ENCODE data around the gene BTBD9. TPM values are rescaled to one million over a fixed set of nuclear protein-coding genes. Genes with fewer than 3 reads are reported as not detected.

BTBD9 gene
- total and polyA plus RNA-seq, 2 donors (not counting 3 experiments of a cell fraction or from before 2014, with no cell fraction given) = 4.9 to 15.0 TPM

DNA sequence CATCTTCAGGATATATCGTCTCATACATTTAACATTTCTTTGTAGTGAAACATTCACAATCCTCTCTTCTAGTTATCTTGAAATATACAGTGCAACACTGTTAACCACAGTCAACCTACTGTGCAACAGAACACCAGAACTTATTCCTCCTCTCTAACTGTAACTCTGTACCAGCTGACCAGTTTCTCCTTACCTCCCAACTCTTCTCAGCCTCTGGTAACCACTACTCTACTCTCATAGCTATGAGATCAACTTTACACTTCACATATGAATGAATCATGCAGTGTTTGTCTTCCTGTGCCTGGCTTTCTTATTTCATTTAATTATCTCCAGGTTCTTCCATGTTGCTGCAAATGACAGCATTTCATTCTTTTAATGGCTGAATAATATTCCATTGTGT, 337.6 kb downstream of the BTBD9 start:
- intact Hi-C loops (cut with micrococcal nuclease) = no loop called here
- FAIRE-seq (no peak), DNase-seq (ENCODE audit: low read depth, low spot score) (no peak)
- H3K9me1 ChIP-seq (replicated peaks; ENCODE audit: control insufficient read depth, extremely low read depth, insufficient read depth, low read length) = no peaks in the 10 kb centered on the region
- H3K4me3 ChIP-seq (replicated peaks in 1 of 3; ENCODE audit: insufficient read depth in 1 of 3, low read depth in 1 of 3, low read length in 3 of 3) = no peak overlapping the region
- CTCF ChIA-PET = no interaction called here
- no peak overlapping the region for H3K27ac ChIP-seq (ENCODE audit: insufficient read depth, low read depth, low read length)
- no peak overlapping the region for H3K9ac ChIP-seq (replicated peaks; ENCODE audit: extremely low read depth, insufficient read depth, low read length)
- dilution Hi-C loops (cut with MboI; ENCODE audit: extremely low pct_ligation_motif_present, low sequenced_read_pairs) = no loop called here
- H3K4me1 ChIP-seq (ENCODE audit: control insufficient read depth, extremely low read depth, insufficient read depth, low read length) = no peaks in the 10 kb centered on the region
- H3K79me2 ChIP-seq (ENCODE audit: control insufficient read depth, insufficient read depth, low read length) = no peaks in the 10 kb centered on the region
- no TSS peak for BruUV-seq (replicated peaks)
- H3K4me2 ChIP-seq (ENCODE audit: insufficient read depth, low read length) = no peak overlapping the region
- no peaks in the 10 kb centered on the region for H3K9me3 ChIP-seq (replicated peaks; ENCODE audit: control insufficient read depth, insufficient read depth, low read length)
- no peaks in the 10 kb centered on the region for H3K36me3 ChIP-seq (ENCODE audit: control insufficient read depth in 2 of 2, extremely low read depth in 1 of 2, insufficient read depth in 2 of 2, low read length in 2 of 2)
- H2AFZ ChIP-seq (ENCODE audit: low read depth, low read length) = no peak overlapping the region
- H3K27me3 ChIP-seq (ENCODE audit: control insufficient read depth in 2 of 2, insufficient read depth in 2 of 2, low read length in 2 of 2) = no peaks in the 10 kb centered on the region
- POLR2A ChIA-PET = no interaction called here
- TF ChIP-seq FOS (IDR thresholded peaks at IDR 0.05; ENCODE audit: borderline replicate concordance, insufficient read depth, low read length) = peak; percentile 4
- TF ChIP-seq, protein P1, sequence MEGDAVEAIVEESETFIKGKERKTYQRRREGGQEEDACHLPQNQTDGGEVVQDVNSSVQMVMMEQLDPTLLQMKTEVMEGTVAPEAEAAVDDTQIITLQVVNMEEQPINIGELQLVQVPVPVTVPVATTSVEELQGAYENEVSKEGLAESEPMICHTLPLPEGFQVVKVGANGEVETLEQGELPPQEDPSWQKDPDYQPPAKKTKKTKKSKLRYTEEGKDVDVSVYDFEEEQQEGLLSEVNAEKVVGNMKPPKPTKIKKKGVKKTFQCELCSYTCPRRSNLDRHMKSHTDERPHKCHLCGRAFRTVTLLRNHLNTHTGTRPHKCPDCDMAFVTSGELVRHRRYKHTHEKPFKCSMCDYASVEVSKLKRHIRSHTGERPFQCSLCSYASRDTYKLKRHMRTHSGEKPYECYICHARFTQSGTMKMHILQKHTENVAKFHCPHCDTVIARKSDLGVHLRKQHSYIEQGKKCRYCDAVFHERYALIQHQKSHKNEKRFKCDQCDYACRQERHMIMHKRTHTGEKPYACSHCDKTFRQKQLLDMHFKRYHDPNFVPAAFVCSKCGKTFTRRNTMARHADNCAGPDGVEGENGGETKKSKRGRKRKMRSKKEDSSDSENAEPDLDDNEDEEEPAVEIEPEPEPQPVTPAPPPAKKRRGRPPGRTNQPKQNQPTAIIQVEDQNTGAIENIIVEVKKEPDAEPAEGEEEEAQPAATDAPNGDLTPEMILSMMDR (IDR thresholded peaks at IDR 0.05; ENCODE audit: extremely low read depth in 1 of 2, insufficient read depth in 1 of 2, low read depth in 1 of 2, low read length in 2 of 2) = no peak
- H4K20me1 ChIP-seq (replicated peaks; ENCODE audit: control insufficient read depth, extremely low read depth, insufficient read depth, low read length) = no peaks in the 10 kb centered on the region

DNA sequence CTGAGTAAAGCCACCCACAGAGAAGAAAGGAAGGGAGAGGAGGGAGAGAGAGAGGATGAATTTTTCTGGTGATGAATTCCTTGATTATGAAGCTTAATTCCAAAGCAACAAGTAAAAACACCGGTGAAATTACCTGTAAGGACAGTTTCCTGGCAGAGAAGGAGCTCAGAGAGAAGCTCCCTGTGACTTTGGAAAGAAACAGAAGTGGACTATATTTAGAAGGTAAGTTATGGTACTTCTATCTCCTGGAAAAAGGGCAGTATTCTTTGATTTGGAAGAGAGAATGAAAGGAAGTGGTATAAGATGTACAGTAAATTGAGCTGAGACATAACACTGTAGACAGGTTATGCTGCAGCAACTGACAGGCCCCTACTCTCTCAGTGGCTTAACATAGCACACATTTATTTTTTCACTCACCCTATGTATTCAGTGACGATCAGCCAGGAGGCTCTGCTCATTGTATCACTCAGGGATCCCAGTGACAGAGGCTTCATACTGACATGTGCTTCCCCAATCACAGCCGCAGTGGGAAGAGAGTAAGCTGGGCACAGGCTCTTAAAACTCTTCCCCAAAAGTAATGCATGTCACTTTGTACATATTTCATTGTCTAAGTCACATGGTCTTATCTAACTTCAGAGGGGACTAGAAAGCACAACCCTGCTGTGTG, 349.5 kb downstream of the BTBD9 start:
- Histone ChIP-seq H3K9me1 (replicated peaks; ENCODE audit: control insufficient read depth, extremely low read depth, insufficient read depth, low read length) (no peaks in the 10 kb centered on the region), H3K27ac (ENCODE audit: insufficient read depth, low read depth, low read length) (no peak overlapping the region), H3K4me2 (ENCODE audit: insufficient read depth, low read length) (no peak overlapping the region), H3K79me2 (ENCODE audit: control insufficient read depth, insufficient read depth, low read length) (no peaks in the 10 kb centered on the region), H3K4me1 (ENCODE audit: control insufficient read depth, extremely low read depth, insufficient read depth, low read length) (no peaks in the 10 kb centered on the region), H3K9ac (replicated peaks; ENCODE audit: extremely low read depth, insufficient read depth, low read length) (no peak overlapping the region), H4K20me1 (replicated peaks; ENCODE audit: control insufficient read depth, extremely low read depth, insufficient read depth, low read length) (no peaks in the 10 kb centered on the region), H3K36me3 (ENCODE audit: control insufficient read depth in 2 of 2, extremely low read depth in 1 of 2, insufficient read depth in 2 of 2, low read length in 2 of 2) (no peaks in the 10 kb centered on the region), H3K27me3 (ENCODE audit: control insufficient read depth in 2 of 2, insufficient read depth in 2 of 2, low read length in 2 of 2) (no peaks in the 10 kb centered on the region), H3K9me3 (replicated peaks; ENCODE audit: control insufficient read depth, insufficient read depth, low read length) (no peaks in the 10 kb centered on the region), H2AFZ (ENCODE audit: low read depth, low read length) (no peak overlapping the region), H3K4me3 (replicated peaks in 1 of 3; ENCODE audit: insufficient read depth in 1 of 3, low read depth in 1 of 3, low read length in 3 of 3) (no peak overlapping the region)
- FAIRE-seq (no peak), DNase-seq (ENCODE audit: low read depth, low spot score) (no peak)
- TF ChIP-seq, protein P2, sequence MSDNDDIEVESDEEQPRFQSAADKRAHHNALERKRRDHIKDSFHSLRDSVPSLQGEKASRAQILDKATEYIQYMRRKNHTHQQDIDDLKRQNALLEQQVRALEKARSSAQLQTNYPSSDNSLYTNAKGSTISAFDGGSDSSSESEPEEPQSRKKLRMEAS (IDR thresholded peaks at IDR 0.05; ENCODE audit: insufficient read depth, insufficient read length) = no peak
- TF ChIP-seq, protein P1 (IDR thresholded peaks at IDR 0.05; ENCODE audit: extremely low read depth in 1 of 2, insufficient read depth in 1 of 2, low read depth in 1 of 2, low read length in 2 of 2) = no peak
- TF ChIP-seq POLR2A (IDR thresholded peaks at IDR 0.05; ENCODE audit: low read depth, low read length) = no peak
- intact Hi-C loops (cut with micrococcal nuclease) = no loop called here
- ChIA-PET CTCF (no interaction called here), POLR2A (no interaction called here)
- dilution Hi-C loops (cut with MboI; ENCODE audit: extremely low pct_ligation_motif_present, low sequenced_read_pairs) = no loop called here
- BruUV-seq (replicated peaks) = no TSS peak

Data from endothelial cell of umbilical vein (primary cell).